Psoas muscle (tissue), 8 donors: ENCODE measurements around the gene DNAJB8. TPM values are rescaled to one million over a fixed set of nuclear protein-coding genes. Genes with fewer than 3 reads are reported as not detected.

ENCODE experiments used
- ATAC-seq, 4 donors: fragments of 200-7000 bp; cut with Tn5 transposase; one replicate each; pipeline ENCODE4 v1.9.1; 2020; ENCODE audit warnings: moderate library complexity in 3 of 4, mild to moderate bottlenecking in 2 of 4
- DNase-seq, 2 donors: peaks; one replicate each; pipeline ENCODE4 v3.0.0-alpha.2; 2020
- H3K27ac ChIP-seq: fragments of 200-600 bp; one replicate; pipeline ENCODE4 v1.8.0; 2022
- H3K27me3 ChIP-seq, 3 donors: fragments of 200-600 bp in 1 of 3; one replicate each; pipeline versions ENCODE4 v1.6.1 to v1.8.0; 2013 to 2022; ENCODE audit warnings: low read length in 2 of 3, mild to moderate bottlenecking in 2 of 3, moderate library complexity in 1 of 3; ENCODE audit not compliant: insufficient read depth in 3 of 3
- H3K36me3 ChIP-seq, 2 donors: fragments of 200-600 bp in 1 of 2; one replicate each; pipeline versions ENCODE4 v1.6.1 to v1.8.0; 2013 to 2022; ENCODE audit warnings: low read depth in 1 of 2, mild to moderate bottlenecking in 1 of 2, moderate library complexity in 1 of 2; ENCODE audit not compliant: insufficient read depth in 1 of 2
- H3K4me1 ChIP-seq: fragments of 200-600 bp; one replicate; pipeline ENCODE4 v1.8.0; 2022
- H3K4me3 ChIP-seq: fragments of 200-600 bp; one replicate; pipeline ENCODE4 v1.8.0; 2022; ENCODE audit warnings: mild to moderate bottlenecking
- H3K9me3 ChIP-seq: fragments of 200-600 bp; one replicate; pipeline ENCODE4 v1.8.0; 2022
- CTCF ChIP-seq: fragments of 200-600 bp; IDR thresholded peaks from one replicate; pipeline ENCODE4 v1.8.0; 2022; ENCODE audit warnings: antibody characterized with exemption
- WGBS, 3 donors: extraction: QIAGEN DNeasy Blood & Tissue Kit; methylation state at CpG; one replicate each; pipeline versions ENCODE4 v1.1.6 to v1.1.7; 2013; 5-methylcytosine and 5-hydroxymethylcytosine counted together
- intact Hi-C, 2 donors: fragments of 100-400 bp; cut with DNase I; formaldehyde crosslinking; loops; one replicate each; pipeline versions ENCODE4 v1.11.0 to v1.14.2; 2022
- polyA plus RNA-seq, 3 donors: library from polyadenylated mRNA; stranded (reverse); fragments of 200-250 nt; gene quantifications; one replicate each; pipeline ENCODE4 v1.2.3, GENCODE V29; 2013
- total RNA-seq, 4 donors: library from RNA; stranded (reverse); fragmentation: NEBNext Ultra II Directional in 2 of 4; extraction: Animal tissue kit (Norgen Biotek cat#: 25700) in 2 of 4; gene quantifications; one replicate each; pipeline versions ENCODE4 v1.2.1 to v1.2.4, GENCODE V29; 2021 to 2023
- donor health status: healthy with polysubstance abuse.
- donor health status: DM: no; HTN: no; CAD: no; lungs with moderate emphysema.
- donor health status: Bipolar disorder and iron deficiency.
- donor health status: healthy.
- donor health status: DM: yes; HTN: yes; CAD: no.
- donor health status: DM: no; HTN: no; CAD: no.
- donor health status: DM: no; HTN: no; CAD: no.
- donor health status: DM: yes; HTN: yes; CAD: no.

DNAJB8 gene
- total and polyA plus RNA-seq, 7 donors = not detected

GRCh38 chr3:128471110-128471509 lies 4.4 kb upstream of the DNAJB8 start:
- intact Hi-C loops = no loop called here
- TF ChIP-seq CTCF = no peak
- Histone ChIP-seq H3K36me3 (no peaks in the 10 kb centered on the region), H3K4me1 (no peaks in the 10 kb centered on the region), H3K4me3 (no peak overlapping the region), H3K9me3 (no peaks in the 10 kb centered on the region), H3K27ac (no peak overlapping the region), H3K27me3 (peaks cover 0 to 14% (median 0%) of the 10 kb centered on the region in 3 donors)
- 71 to 82% (median 81%) methylated on average over 2 of the region's 2 CpGs for whole genome bisulfite sequencing, 3 donors
- DNase-seq (no peak), ATAC-seq (no peak)

GRCh38 chr3:128470134-128470899 lies 3.6 kb upstream of the DNAJB8 start:
- ATAC-seq (no peak), DNase-seq (no peak)
- Histone ChIP-seq H3K9me3 (no peaks in the 10 kb centered on the region), H3K27me3 (peaks cover 0 to 22% (median 0%) of the 10 kb centered on the region in 3 donors), H3K4me1 (no peaks in the 10 kb centered on the region), H3K27ac (no peak overlapping the region), H3K4me3 (no peak overlapping the region), H3K36me3 (no peaks in the 10 kb centered on the region)
- intact Hi-C loops = no loop called here
- WGBS, 3 donors = 66 to 73% (median 69%) methylated on average over 11 to 13 of the region's 13 CpGs
- TF ChIP-seq CTCF = no peak

GRCh38 chr3:128469556-128469955 lies 2.9 kb upstream of the DNAJB8 start:
- ATAC-seq = no peak
- TF ChIP-seq CTCF = no peak
- intact Hi-C loops = no loop called here

GRCh38 chr3:128468791-128469527 lies 2.3 kb upstream of the DNAJB8 start:
- TF ChIP-seq CTCF = no peak
- no peak overlapping the region for H3K27ac ChIP-seq
- intact Hi-C loops = no loop called here
- peaks cover 0 to 22% (median 0%) of the 10 kb centered on the region in 3 donors for H3K27me3 ChIP-seq
- no peak for DNase-seq
- no peaks in the 10 kb centered on the region for H3K4me1 ChIP-seq
- H3K9me3 ChIP-seq = no peaks in the 10 kb centered on the region
- no peak overlapping the region for H3K4me3 ChIP-seq
- H3K36me3 ChIP-seq = no peaks in the 10 kb centered on the region
- ATAC-seq = no peak
- WGBS, 3 donors = 87 to 92% (median 91%) methylated on average over 10 of the region's 10 CpGs

More at GRCh38 chr3:128469556-128469955, 2.9 kb upstream of the DNAJB8 start:
- no peak overlapping the region for H3K27ac ChIP-seq
- peaks cover 0 to 22% (median 0%) of the 10 kb centered on the region in 3 donors for H3K27me3 ChIP-seq
- no peaks in the 10 kb centered on the region for H3K36me3 ChIP-seq
- no peaks in the 10 kb centered on the region for H3K4me1 ChIP-seq
- WGBS, 3 donors = 79 to 82% (median 80%) methylated on average over 6 of the region's 6 CpGs
- H3K9me3 ChIP-seq = no peaks in the 10 kb centered on the region
- no peak for DNase-seq
- no peak overlapping the region for H3K4me3 ChIP-seq
